SH-SY5Y (cell line): Measurements from ENCODE around the gene MAD2L1BP.

ENCODE experiments used
- GATA2 ChIP-seq: IDR thresholded peaks from 2 replicates; pipeline ENCODE4 v1.6.1; 2011; ENCODE audit warnings: mild to moderate bottlenecking, low read depth, low read length
- GATA3 ChIP-seq: IDR thresholded peaks from 2 replicates; pipeline ENCODE4 v1.6.1; 2011; ENCODE audit warnings: low read depth, mild to moderate bottlenecking, low read length, moderate library complexity

The MAD2L1BP gene

DNA sequence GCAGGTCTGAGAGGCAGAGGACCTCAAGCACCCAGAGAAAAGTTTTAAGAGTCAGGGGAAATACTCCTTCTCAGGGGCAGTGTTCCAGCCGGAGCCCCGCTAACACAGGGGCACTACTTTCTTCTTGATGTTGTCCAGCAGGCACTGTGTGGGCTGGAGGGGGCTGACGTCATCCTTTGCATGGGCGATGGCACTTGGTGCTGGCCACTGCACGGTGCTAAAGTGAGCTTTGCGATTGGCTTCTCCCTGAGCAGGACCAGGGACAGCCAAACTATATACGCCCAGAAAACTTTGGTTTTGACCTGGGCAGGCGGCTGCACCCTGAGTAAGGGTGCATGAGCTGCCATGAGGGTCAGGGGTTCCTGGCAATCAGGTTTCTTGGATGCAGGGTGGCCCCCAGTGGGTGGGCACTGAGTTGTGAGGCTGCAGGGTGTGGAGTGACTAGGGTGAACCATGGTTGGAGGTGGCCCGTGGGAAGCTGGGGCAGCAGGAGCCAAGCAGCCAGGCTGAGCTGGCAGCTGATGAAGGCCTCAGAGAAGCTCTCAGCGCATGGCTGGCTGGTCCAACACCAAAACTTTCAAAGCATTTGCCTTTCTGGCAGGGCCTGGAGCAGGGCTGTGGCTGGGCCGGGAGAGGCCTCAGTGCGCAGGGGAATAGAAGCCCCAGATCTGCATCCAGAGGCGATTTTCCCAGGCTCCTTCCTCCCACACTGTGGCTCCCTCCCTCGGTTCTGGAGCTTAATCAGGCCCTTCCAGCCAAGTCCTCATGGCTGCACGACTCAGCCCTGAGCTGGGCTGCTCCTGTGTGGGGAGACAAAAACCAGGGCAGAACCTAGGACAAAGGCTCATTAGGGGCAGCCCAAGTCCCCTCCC lies 33.6 kb downstream of the MAD2L1BP start:
- TF ChIP-seq GATA2: no peak
- TF ChIP-seq GATA3: no peak

DNA sequence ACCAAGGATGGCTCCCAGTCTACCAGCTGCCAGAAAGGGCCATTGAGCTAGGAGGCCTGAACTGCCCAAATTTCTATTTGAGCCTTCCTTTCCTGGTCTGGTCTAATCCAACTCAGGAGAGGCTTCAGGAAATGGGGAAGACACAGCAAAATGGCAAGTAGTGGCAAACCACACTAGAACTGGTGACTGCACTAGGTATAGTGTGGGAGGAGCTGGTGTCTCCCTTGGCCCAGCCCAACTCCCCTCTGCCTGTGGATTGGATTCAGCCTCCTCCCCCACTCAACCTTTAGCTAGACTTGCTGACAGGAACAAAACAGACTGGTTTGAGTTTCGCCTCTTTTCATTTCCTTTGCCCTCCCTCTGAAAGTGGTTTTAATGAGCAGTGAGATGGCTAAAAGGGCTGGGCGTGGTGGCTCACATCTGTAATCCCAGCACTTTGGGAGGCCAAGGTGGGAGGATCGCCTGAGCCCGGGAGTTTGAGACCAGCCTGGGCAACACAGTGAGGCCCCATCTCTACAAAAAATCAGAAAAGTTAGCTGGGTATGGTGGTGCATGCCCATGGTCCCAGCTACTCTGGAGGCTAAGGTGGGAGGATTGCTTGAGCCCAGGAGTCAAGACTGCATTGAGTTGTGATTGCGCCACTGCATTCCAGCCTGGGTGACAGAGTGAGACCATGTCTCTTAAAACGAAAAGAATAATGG lies 34.4 kb downstream of the MAD2L1BP start:
- no peak for TF ChIP-seq GATA2
- TF ChIP-seq GATA3: no peak

DNA sequence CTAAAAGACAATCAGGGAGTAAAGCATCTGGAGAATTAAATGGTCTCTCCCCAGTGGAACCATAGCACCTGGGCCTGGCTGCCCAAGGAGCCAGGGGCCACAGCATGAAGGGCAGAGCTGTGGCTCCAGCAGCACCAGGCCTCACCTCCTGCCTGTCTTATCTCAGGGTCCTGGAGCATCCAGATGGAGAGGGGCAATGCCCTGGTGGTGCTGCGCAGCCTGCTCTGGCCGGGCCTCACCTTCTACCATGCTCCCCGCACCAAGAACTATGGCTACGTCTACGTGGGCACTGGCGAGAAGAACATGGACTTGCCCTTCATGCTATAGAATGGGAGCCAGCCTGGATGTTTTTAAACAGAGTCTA lies 35.0 kb downstream of the MAD2L1BP start:
- TF ChIP-seq GATA3 (no peak), GATA2 (no peak)

DNA sequence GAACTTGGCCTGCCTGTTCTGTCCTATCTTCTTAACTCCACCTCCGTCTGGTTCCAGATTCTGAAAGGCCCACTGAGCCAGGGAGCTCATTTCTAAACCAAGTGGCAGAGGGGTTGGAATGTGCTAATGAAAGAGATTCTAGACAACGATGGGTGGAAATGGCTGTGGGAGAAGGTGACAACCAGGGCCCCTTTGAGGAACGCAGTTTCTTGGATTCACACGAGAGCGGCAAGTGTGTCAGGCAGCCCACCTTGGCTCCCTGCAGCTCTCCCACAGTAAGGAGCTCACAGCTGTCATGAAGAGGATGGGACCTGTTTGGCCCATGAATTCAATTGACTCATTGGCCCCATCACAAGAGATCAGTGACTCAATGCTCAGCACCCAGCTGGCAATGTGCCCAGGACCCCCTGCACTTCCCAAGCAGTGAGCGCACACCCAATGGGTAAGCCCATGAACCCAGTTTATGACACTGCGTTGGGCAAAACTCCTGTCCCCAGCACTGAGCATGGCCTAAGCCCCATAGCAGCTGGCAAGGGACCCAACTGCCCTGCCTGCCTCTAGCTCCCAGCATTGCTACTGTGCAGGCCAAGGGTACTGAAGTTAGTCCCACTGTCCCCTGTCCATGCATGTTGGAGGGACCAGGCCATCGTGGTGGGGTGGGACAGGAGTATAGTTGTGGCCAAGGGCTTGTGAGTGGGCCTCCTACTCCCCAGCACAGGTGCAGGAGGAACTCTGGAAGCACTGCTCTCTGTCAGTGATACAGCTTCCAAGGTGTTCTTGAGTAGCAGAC lies 35.6 kb downstream of the MAD2L1BP start:
- TF ChIP-seq GATA2: no peak

DNA sequence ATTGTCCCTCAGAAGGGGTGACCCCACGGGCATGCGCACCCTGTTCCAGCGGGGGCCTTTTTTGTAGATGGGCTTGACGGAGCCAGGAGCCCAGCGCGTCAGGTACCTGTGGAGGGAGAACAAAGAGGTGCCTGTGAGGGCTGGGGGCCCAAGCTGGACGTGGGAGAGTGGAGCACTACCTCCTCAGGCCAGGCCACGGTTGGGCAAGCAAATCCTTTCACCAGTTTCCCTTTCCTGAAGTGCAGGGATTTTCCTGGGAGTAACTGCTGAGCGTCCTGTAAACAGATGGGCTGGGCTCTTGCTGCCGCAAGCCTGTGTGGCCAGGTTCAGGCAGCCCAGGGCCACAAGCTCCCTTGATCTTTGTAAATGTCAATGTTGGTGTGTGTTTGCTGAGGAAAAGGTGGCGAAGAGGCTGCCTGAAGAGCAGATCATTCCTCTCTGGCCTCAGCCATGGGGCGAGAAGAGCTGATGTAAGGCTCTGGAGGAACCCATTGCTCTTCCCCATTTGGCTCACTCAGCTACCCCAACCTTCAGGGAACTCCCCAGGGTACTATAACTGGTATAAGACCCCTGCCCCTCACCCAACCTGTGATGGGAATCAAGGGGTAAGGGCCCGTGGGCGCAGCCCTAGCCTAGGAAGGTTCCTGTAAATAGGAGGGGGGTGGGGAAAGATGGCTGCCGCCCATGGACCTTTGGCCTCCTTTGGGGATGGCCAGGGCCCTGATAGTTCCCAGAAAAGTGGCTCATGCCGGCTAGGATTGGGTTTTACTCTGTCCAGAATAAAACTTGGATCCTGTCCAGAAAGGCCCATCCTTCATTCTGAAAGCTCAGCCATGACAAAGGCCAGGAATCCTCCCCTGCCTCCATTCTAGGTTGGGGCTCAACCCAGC lies 36.4 kb downstream of the MAD2L1BP start:
- TF ChIP-seq GATA2: no peak
- TF ChIP-seq GATA3: no peak

DNA sequence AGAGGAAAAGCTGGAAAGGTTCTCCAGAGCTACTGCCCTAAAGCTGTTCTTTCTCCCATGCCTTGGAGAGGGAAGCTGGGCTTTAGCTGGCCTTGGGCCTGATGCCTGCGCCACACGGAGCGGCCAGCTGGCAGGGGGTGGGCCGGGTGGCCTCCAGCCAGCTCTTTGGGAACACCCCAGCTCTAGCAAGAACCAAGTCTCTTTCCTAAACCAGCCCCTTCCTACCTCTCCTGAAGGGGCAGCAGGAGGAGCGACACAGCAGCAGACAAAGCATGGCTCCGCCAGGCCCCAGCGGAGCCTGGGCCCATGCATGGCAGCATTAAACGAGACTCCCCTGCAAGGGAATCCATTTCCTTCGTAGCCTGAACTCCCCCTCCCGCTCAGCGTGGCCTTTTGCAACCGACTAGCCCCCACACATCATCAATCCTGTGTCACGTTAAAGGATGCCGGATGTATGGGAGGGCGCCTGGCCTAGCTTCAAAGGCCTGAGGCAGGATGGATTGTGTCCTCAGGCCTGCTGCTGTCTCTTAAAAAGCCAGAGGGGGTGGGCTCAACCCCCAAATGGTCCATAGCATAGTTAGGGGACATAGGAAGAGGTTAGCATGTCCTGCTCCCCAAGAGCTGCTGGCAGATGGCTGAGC lies 37.9 kb downstream of the MAD2L1BP start:
- TF ChIP-seq GATA3 (no peak), GATA2 (no peak)

DNA sequence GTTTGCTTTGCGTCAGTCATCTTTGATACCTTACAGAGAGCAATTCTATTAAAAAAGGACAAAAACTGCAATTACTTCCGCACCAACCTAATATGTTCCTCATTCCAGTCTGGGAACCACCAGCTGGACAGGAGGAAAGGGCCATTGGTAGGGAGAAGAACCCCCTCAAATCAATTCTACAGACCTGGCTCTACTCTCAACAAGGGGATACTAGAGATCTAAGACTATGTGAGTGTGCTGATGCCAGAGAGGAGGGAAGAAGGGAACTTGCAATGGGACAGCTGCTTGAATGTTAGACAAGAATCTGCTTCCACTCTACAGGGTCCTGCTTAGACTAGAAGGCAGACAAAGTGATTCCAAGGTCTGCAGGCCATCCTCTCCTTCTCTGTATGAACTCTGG lies 38.7 kb downstream of the MAD2L1BP start:
- no peak for TF ChIP-seq GATA2
- TF ChIP-seq GATA3: no peak

DNA sequence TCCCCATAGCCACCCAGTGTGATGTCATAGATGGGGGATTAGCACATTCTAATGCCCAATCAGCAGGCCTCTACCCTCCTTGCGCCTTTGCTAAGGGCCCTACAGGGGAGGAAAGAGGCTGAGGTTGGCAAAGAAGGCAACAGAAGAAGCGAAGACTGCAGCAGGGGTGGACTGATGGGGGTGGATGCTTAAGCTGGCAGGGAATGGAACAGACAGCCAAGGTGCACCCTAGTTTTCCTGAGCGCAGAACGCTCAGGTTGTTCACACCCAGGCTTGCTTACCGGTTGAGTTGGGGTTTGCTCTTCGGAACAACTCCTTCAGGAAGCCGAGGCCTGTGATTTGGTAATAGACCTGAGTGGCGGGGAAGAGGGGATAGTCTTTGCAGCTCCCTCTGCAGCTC lies 39.3 kb downstream of the MAD2L1BP start:
- TF ChIP-seq GATA2 (no peak), GATA3 (no peak)

DNA sequence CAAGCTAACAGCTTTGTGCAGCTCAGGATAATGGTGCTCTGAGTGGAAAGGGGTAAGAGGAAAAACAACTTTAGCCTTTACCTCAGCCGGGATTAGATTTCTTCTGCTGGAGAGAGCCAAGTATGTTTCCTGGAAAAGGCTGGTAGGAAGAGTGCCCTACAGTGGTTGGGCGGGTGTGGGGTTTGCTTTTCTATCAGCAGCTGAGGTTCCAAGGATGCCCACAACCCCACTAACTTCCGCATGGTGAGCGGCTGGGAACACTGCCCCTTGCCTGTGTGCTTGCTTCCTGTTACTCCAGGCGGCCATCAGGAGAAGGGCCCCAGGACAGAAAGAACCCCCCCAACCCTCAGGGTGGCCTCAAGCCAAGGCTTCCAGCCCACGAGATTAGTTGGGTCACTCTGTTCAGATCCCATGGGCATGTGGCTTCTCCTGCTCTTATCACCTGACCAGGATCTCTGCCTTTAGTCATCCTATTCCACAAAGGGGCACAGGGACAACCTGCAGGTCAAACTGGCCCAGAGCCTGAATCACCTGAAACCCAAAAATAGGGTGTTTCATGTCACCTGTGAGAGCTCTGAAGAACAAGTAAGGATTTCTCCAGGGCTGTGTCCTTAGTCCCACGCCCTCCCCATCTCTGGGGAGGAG lies 41.4 kb downstream of the MAD2L1BP start:
- TF ChIP-seq GATA2 (no peak), GATA3 (no peak)

DNA sequence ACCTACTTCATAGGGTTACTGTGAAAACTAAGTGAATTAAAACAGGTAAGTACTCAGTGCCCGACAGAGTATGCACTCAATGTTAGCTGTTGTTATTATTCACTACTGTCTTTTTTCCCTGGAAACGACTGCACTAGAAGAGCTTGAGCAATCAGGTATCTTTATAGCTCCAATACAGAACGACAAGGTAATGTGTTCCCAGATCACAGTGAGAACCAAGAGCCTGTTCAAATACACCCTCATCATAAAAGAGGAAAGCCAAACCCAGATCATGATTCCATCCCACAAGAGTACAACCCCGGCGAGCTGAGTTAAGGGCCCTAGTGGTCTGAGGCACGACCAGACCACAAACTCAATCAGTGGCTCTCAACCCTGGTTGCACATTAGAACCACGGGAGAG lies 42.1 kb downstream of the MAD2L1BP start:
- TF ChIP-seq GATA2 (no peak), GATA3 (no peak)

DNA sequence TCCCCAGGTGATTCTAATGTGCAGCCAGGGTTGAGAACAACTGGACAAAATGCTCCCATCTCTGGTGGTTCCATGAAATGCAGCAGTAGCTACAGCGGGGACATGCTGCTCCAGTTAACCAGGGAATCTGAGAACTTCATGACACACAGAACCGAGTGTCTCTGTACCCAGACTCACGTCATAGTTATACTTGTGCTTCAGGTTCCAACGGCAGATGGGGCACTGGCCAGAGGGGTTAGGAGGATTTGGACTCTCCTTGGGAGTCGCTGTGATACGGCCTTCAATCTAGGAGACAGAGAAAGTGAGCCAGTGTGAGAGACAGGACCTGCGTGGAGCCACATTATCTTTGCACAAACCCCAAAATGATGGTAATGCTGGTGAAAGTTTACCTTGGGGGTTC lies 42.7 kb downstream of the MAD2L1BP start:
- TF ChIP-seq GATA2 (no peak), GATA3 (no peak)

DNA sequence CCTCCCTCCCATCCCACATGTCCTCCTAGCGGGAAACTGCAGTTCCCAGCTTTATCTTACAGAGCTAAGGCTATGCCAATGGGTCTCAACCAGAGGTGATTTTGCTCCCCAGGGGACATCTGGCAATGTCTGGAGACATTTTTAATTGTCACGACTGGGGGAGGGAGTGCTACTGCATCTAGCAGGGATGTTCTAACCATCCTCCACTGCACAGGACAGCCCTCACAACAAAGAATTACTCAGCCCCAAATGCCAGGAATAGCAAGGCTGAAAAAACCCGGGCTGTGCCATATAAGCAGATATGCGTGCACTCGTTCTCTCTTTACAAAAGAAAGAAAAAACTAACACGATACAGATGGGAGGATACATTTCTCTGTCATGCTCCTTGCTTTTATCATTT lies 43.4 kb downstream of the MAD2L1BP start:
- TF ChIP-seq GATA3 (no peak), GATA2 (no peak)
